Tibial artery (tissue), 4 donors: Measurements from ENCODE around the gene DGKI.

Source experiments
- DNase-seq, 2 donors: peaks; one replicate each; pipeline ENCODE4 v3.0.0-alpha.2; 2019
- H3K27ac ChIP-seq, 2 donors: fragments of 200-600 bp; sonication (generic) in 1 of 2; 1 replicate in 1 of 2; 2 replicates in 1 of 2; pipeline ENCODE4 v1.5.1; 2018 to 2019; ENCODE audit warnings: mild to moderate bottlenecking in 1 of 2
- H3K27me3 ChIP-seq, 2 donors: fragments of 200-600 bp; sonication (generic) in 1 of 2; one replicate each; pipeline versions ENCODE4 v1.5.1 to v1.6.0; 2016 to 2019
- H3K36me3 ChIP-seq, 3 donors: fragments of 200-600 bp; sonication (generic) in 2 of 3; one replicate each; pipeline ENCODE4 v1.5.1; 2016 to 2019; ENCODE audit warnings: mild to moderate bottlenecking in 2 of 3
- H3K4me1 ChIP-seq, 4 donors: fragments of 200-600 bp; sonication (generic) in 2 of 4; 1 replicate in 3 of 4; 2 replicates in 1 of 4; pipeline ENCODE4 v1.5.1; 2016 to 2019
- H3K4me3 ChIP-seq, 2 donors: fragments of 200-600 bp; sonication (generic) in 1 of 2; 1 replicate in 1 of 2; 2 replicates in 1 of 2; pipeline ENCODE4 v1.5.1; 2018 to 2019; ENCODE audit warnings: mild to moderate bottlenecking in 2 of 2
- H3K9me3 ChIP-seq, 3 donors: fragments of 200-600 bp; sonication (generic) in 1 of 3; one replicate each; pipeline ENCODE4 v1.5.1; 2016 to 2019
- CTCF ChIP-seq, 2 experiments: fragments of 200-600 bp in 1 of 2; fragments of 450-650 bp in 1 of 2; IDR thresholded peaks; one replicate each; pipeline ENCODE4 v1.5.1; 2017 to 2019; ENCODE audit warnings: antibody characterized with exemption in 2 of 2, mild to moderate bottlenecking in 1 of 2, moderate library complexity in 1 of 2
- intact Hi-C: fragments of 100-400 bp; cut with DNase I; formaldehyde crosslinking; loops from one replicate; pipeline ENCODE4 v1.15.0; 2023; ENCODE audit warnings: low total_unique reads

The DGKI gene

GRCh38 chr7:137635132-137635531 lies 211.6 kb downstream of the DGKI start:
- Histone ChIP-seq H3K27me3 (no peaks in the 10 kb centered on the region), H3K27ac (no peak overlapping the region), H3K36me3 (no peaks in the 10 kb centered on the region), H3K9me3 (no peaks in the 10 kb centered on the region), H3K4me3 (no peak overlapping the region), H3K4me1 (no peaks in the 10 kb centered on the region)
- TF ChIP-seq CTCF (IDR thresholded peaks at IDR 0.05), result no peak
- intact Hi-C loops, result no loop called here
- DNase-seq, result no peak

GRCh38 chr7:137634356-137634755 lies 212.4 kb downstream of the DGKI start:
- DNase-seq, result no peak
- Histone ChIP-seq H3K4me1 (no peaks in the 10 kb centered on the region), H3K4me3 (no peak overlapping the region), H3K27me3 (no peaks in the 10 kb centered on the region), H3K9me3 (no peaks in the 10 kb centered on the region), H3K27ac (no peak overlapping the region), H3K36me3 (no peaks in the 10 kb centered on the region)
- intact Hi-C loops, result no loop called here
- TF ChIP-seq CTCF (IDR thresholded peaks at IDR 0.05), result no peak

GRCh38 chr7:137633133-137633532 lies 213.6 kb downstream of the DGKI start:
- Histone ChIP-seq H3K4me3 (no peak overlapping the region), H3K27ac (no peak overlapping the region), H3K36me3 (no peaks in the 10 kb centered on the region), H3K27me3 (no peaks in the 10 kb centered on the region), H3K9me3 (no peaks in the 10 kb centered on the region), H3K4me1 (no peaks in the 10 kb centered on the region)
- no peak for DNase-seq
- intact Hi-C loops, result no loop called here
- TF ChIP-seq CTCF (IDR thresholded peaks at IDR 0.05), result no peak

- no peak overlapping the region for H3K4me3 ChIP-seq
- no peaks in the 10 kb centered on the region for H3K36me3 ChIP-seq
- H3K4me1 ChIP-seq, result no peaks in the 10 kb centered on the region
- intact Hi-C loops, result no loop called here
- H3K9me3 ChIP-seq, result no peaks in the 10 kb centered on the region
- no peak for TF ChIP-seq CTCF (IDR thresholded peaks at IDR 0.05)
- no peak overlapping the region for H3K27ac ChIP-seq
- no peak for DNase-seq
- no peaks in the 10 kb centered on the region for H3K27me3 ChIP-seq
Observed at GRCh38 chr7:137628216-137628615, 218.6 kb downstream of the DGKI start.

GRCh38 chr7:137626469-137627067 lies 220.2 kb downstream of the DGKI start:
- Histone ChIP-seq H3K36me3 (no peaks in the 10 kb centered on the region), H3K27me3 (no peaks in the 10 kb centered on the region), H3K4me3 (no peak overlapping the region), H3K27ac (no peak overlapping the region), H3K9me3 (no peaks in the 10 kb centered on the region), H3K4me1 (no peaks in the 10 kb centered on the region)
- DNase-seq, result no peak
- intact Hi-C loops, result no loop called here
- TF ChIP-seq CTCF (IDR thresholded peaks at IDR 0.05), result peak; percentile 47 to 58

GRCh38 chr7:137625197-137625596 lies 221.6 kb downstream of the DGKI start:
- TF ChIP-seq CTCF (IDR thresholded peaks at IDR 0.05), result no peak
- DNase-seq, result no peak
- H3K27me3 ChIP-seq, result no peaks in the 10 kb centered on the region
- no peaks in the 10 kb centered on the region for H3K9me3 ChIP-seq
- intact Hi-C loops, result no loop called here
- no peak overlapping the region for H3K27ac ChIP-seq
- no peaks in the 10 kb centered on the region for H3K4me1 ChIP-seq
- H3K36me3 ChIP-seq, result no peaks in the 10 kb centered on the region
- H3K4me3 ChIP-seq, result no peak overlapping the region
